ENCODE data around the gene MCF2L.

The MCF2L gene

DNA sequence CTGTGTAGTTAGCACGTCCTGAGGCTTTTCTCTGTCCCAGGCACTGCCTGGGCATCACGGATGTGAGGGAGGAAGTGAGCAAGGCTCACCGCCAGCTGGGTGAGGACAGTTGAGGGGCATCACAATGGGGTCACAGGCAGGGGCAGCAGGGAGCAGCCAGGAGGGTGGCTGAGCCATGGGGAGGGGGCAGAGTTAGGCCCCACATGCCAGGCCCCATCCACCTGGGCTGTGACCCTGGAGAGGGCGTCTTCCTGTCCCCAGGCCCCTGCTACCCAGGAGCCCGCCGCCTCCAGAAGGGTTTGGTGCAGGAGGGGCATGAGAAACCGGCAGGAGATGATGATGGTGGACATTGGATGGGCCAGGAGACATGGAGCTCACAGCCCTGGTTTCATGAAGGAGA is 79.8 kb downstream of the MCF2L start:
- Histone ChIP-seq H3K9me3 (ENCODE audit: insufficient read depth, low read length) (no peaks in the 10 kb centered on the region), H4K20me1 (ENCODE audit: insufficient read depth, low read length) (no peaks in the 10 kb centered on the region), H2AFZ (ENCODE audit: low read depth, low read length) (no peak overlapping the region), H3K27me3 (ENCODE audit: low read depth, low read length) (no peaks in the 10 kb centered on the region), H3K9ac (ENCODE audit: low read length) (no peak overlapping the region), H3K4me3 (ENCODE audit: low read length) (no peak overlapping the region), H3K36me3 (replicated peaks; ENCODE audit: low read depth, low read length) (no peaks in the 10 kb centered on the region), H3K79me2 (ENCODE audit: low read length) (no peaks in the 10 kb centered on the region), H3K4me2 (ENCODE audit: low read length) (no peak overlapping the region), H3K27ac (ENCODE audit: low read length) (no peak overlapping the region), H3K4me1 (ENCODE audit: low read length) (no peaks in the 10 kb centered on the region)
- no peak for TF ChIP-seq EZH2phosphoT487 (IDR thresholded peaks at IDR 0.05; ENCODE audit: low read depth)
- TF ChIP-seq, protein P1, sequence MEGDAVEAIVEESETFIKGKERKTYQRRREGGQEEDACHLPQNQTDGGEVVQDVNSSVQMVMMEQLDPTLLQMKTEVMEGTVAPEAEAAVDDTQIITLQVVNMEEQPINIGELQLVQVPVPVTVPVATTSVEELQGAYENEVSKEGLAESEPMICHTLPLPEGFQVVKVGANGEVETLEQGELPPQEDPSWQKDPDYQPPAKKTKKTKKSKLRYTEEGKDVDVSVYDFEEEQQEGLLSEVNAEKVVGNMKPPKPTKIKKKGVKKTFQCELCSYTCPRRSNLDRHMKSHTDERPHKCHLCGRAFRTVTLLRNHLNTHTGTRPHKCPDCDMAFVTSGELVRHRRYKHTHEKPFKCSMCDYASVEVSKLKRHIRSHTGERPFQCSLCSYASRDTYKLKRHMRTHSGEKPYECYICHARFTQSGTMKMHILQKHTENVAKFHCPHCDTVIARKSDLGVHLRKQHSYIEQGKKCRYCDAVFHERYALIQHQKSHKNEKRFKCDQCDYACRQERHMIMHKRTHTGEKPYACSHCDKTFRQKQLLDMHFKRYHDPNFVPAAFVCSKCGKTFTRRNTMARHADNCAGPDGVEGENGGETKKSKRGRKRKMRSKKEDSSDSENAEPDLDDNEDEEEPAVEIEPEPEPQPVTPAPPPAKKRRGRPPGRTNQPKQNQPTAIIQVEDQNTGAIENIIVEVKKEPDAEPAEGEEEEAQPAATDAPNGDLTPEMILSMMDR (IDR thresholded peaks at IDR 0.05; ENCODE audit: low read depth, low read length) = no peak

DNA sequence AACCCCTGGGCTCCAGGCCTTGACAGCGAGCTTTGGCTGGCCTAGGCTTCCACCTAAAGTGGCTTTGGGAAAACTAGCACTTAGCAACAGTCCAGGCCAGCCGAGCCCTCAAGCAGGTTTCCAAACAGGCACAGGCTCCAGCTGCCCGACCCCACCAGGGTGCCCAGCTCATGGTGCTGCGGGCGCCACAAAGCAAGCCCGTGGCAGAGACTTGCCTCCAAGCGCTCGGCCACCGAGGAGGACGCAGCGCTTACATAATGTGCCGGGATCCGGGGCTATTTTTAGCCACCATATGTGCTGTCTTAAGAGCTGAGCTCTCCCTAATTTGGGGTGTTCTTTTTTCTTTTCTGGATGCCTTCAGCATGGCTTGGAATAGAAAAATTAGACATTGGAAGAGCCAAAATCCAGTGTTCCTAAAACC is 80.5 kb downstream of the MCF2L start:
- H3K36me3 ChIP-seq (replicated peaks; ENCODE audit: low read depth, low read length) = no peaks in the 10 kb centered on the region
- no peaks in the 10 kb centered on the region for H3K9me3 ChIP-seq (ENCODE audit: insufficient read depth, low read length)
- no peaks in the 10 kb centered on the region for H3K4me1 ChIP-seq (ENCODE audit: low read length)
- no peaks in the 10 kb centered on the region for H3K79me2 ChIP-seq (ENCODE audit: low read length)
- H3K4me3 ChIP-seq (ENCODE audit: low read length) = no peak overlapping the region
- H3K27me3 ChIP-seq (ENCODE audit: low read depth, low read length) = no peaks in the 10 kb centered on the region
- H3K4me2 ChIP-seq (ENCODE audit: low read length) = no peak overlapping the region
- no peak overlapping the region for H3K9ac ChIP-seq (ENCODE audit: low read length)
- H3K27ac ChIP-seq (ENCODE audit: low read length) = no peak overlapping the region
- H4K20me1 ChIP-seq (ENCODE audit: insufficient read depth, low read length) = no peaks in the 10 kb centered on the region
- no peak overlapping the region for H2AFZ ChIP-seq (ENCODE audit: low read depth, low read length)
- no peak for TF ChIP-seq EZH2phosphoT487 (IDR thresholded peaks at IDR 0.05; ENCODE audit: low read depth)
- TF ChIP-seq, protein P1 (IDR thresholded peaks at IDR 0.05; ENCODE audit: low read depth, low read length) = no peak

DNA sequence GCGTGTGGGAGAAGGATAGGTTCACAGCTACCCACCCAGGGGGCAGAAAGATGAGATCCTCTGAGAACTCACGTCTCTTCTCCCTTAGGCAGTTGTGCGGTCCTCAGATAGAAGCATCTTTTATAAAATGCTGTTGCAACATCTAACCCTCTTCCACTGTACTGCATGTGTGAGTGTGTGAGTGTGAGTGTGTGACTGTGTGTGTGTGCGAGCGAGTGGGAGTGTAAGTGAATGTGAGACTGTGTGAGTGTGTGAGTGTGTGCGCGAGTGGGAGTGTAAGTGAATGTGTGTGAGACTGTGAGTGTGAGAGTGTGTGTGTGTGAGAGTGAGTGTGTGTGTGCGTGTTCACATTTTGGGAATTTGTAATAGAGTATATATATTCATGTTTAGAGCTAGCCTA is 81.0 kb downstream of the MCF2L start:
- Histone ChIP-seq H3K9me3 (ENCODE audit: insufficient read depth, low read length) (no peaks in the 10 kb centered on the region), H3K9ac (ENCODE audit: low read length) (no peak overlapping the region), H3K79me2 (ENCODE audit: low read length) (no peaks in the 10 kb centered on the region), H3K4me2 (ENCODE audit: low read length) (no peak overlapping the region), H4K20me1 (ENCODE audit: insufficient read depth, low read length) (no peaks in the 10 kb centered on the region), H3K4me1 (ENCODE audit: low read length) (no peaks in the 10 kb centered on the region), H3K27me3 (ENCODE audit: low read depth, low read length) (no peaks in the 10 kb centered on the region), H2AFZ (ENCODE audit: low read depth, low read length) (no peak overlapping the region), H3K27ac (ENCODE audit: low read length) (no peak overlapping the region), H3K4me3 (ENCODE audit: low read length) (no peak overlapping the region), H3K36me3 (replicated peaks; ENCODE audit: low read depth, low read length) (no peaks in the 10 kb centered on the region)
- no peak for TF ChIP-seq EZH2phosphoT487 (IDR thresholded peaks at IDR 0.05; ENCODE audit: low read depth)
- TF ChIP-seq, protein P1 (IDR thresholded peaks at IDR 0.05; ENCODE audit: low read depth, low read length) = no peak

DNA sequence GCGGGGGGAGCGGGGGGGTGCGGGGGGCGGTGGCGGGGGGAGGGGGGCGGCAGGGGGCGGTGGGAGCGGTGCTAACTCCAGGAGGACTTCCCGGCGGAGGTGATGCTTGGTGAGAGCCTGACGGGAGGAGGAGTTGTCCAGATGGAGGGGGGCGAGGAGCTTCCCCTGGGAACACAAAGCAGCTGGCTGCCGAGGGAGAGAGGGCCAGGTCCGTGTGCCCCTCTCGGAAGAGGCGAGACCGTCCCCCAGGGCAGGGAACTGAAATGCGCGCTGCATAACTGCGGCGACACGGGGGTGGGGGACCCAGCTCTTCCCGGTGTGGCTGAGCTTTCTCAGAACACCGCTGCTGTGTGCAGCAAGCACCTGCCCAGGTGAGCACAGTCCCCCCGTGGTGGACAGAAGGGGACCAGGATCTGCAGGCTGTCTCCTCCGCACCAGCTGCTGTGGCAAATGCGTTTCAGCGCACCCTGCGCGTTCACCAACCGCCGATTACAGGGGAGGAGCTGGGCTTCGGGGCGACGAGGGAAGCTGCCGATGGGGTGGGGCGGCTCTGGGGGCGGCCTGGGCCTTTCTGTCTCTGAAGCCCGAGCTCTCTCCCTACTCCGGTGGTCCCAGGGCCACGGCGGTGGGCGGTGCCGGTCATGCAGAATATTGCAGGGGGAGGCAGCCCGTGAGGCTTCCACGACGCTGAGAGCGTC is 81.9 kb downstream of the MCF2L start:
- no peak overlapping the region for H3K4me3 ChIP-seq (ENCODE audit: low read length)
- H3K36me3 ChIP-seq (replicated peaks; ENCODE audit: low read depth, low read length) = no peaks in the 10 kb centered on the region
- H3K4me1 ChIP-seq (ENCODE audit: low read length) = no peaks in the 10 kb centered on the region
- H3K27ac ChIP-seq (ENCODE audit: low read length) = no peak overlapping the region
- H3K9ac ChIP-seq (ENCODE audit: low read length) = no peak overlapping the region
- H3K4me2 ChIP-seq (ENCODE audit: low read length) = no peak overlapping the region
- no peaks in the 10 kb centered on the region for H3K9me3 ChIP-seq (ENCODE audit: insufficient read depth, low read length)
- no peaks in the 10 kb centered on the region for H3K79me2 ChIP-seq (ENCODE audit: low read length)
- no peaks in the 10 kb centered on the region for H3K27me3 ChIP-seq (ENCODE audit: low read depth, low read length)
- H2AFZ ChIP-seq (ENCODE audit: low read depth, low read length) = no peak overlapping the region
- no peaks in the 10 kb centered on the region for H4K20me1 ChIP-seq (ENCODE audit: insufficient read depth, low read length)
- TF ChIP-seq, protein P1 (IDR thresholded peaks at IDR 0.05; ENCODE audit: low read depth, low read length) = no peak
- TF ChIP-seq EZH2phosphoT487 (IDR thresholded peaks at IDR 0.05; ENCODE audit: low read depth) = no peak

Data from OCI-LY3 (cell line).